Esophagus squamous epithelium (tissue), 4 donors: ENCODE results near the gene NUP50.

Source experiments
- POLR2A ChIP-seq, 4 donors: fragments of 450-650 bp; IDR thresholded peaks; one replicate each; pipeline ENCODE4 v1.6.1; 2017; ENCODE audit warnings: antibody characterized with exemption in 4 of 4, mild to moderate bottlenecking in 4 of 4, moderate library complexity in 3 of 4
- TF ChIP-seq, protein P1 (sequence below), 6 experiments: fragments of 450-650 bp in 4 of 6; fragments of 200-600 bp in 2 of 6; sonication (generic) in 2 of 6; IDR thresholded peaks; one replicate each; pipeline ENCODE4 v1.5.1; 2016 to 2019; ENCODE audit warnings: antibody characterized with exemption in 6 of 6, mild to moderate bottlenecking in 4 of 6, moderate library complexity in 4 of 6

DNA sequence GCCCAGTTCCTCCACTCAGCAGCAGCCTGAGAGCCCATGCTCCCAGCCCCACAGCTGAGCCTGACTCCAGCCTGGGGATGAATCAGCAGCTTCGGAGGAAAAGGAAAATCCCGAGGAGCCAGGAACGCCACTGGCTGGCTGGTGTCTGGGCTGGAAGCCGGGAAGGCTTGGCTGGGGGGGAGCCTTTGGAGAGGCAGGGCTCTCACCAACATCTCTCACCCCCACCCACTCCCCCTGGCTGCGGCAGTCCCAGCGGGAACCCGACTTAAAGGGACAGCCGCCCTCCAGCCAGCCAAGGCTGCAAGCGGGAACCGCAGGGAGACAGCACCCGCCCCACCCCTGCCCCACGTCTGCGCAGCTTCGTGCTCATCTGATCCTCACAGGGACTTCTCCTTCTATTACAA is 48.6 kb downstream of the NUP50 start:
- TF ChIP-seq, protein P1, sequence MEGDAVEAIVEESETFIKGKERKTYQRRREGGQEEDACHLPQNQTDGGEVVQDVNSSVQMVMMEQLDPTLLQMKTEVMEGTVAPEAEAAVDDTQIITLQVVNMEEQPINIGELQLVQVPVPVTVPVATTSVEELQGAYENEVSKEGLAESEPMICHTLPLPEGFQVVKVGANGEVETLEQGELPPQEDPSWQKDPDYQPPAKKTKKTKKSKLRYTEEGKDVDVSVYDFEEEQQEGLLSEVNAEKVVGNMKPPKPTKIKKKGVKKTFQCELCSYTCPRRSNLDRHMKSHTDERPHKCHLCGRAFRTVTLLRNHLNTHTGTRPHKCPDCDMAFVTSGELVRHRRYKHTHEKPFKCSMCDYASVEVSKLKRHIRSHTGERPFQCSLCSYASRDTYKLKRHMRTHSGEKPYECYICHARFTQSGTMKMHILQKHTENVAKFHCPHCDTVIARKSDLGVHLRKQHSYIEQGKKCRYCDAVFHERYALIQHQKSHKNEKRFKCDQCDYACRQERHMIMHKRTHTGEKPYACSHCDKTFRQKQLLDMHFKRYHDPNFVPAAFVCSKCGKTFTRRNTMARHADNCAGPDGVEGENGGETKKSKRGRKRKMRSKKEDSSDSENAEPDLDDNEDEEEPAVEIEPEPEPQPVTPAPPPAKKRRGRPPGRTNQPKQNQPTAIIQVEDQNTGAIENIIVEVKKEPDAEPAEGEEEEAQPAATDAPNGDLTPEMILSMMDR (IDR thresholded peaks at IDR 0.05) = peak in 4 of 6 experiments; percentile 10 to 36 (median 15)
- TF ChIP-seq POLR2A (IDR thresholded peaks at IDR 0.05) = peak in 1 of 4 donors; percentile 6
